HepG2 (cell line): ENCODE data around the gene ZBED3. TPM values are rescaled to one million over a fixed set of nuclear protein-coding genes. Genes with fewer than 3 reads are reported as not detected.
A peak's percentile ranks its signal among the peaks of the same experiment; 100 is the strongest.

Experiments used
- ATAC-seq: fragments of 200-7000 bp; cut with Tn5 transposase; 3 replicates; pipeline ENCODE4 v1.9.1; 2020; ENCODE audit warnings: mild to moderate bottlenecking, moderate library complexity
- BruUV-seq: library from RNA; stranded (reverse); fragments of 400-500 nt; replicated peaks from 2 replicates; lab custom pipeline; 2021; lab: Mats Ljungman, UMichigan
- CTCF ChIA-PET: fragments of 300-600 bp; formaldehyde crosslinking; extraction: SDS; loops from one replicate; lab custom pipeline; 2021; ENCODE audit warnings: low total read pairs, inconsistent platforms, low intra/inter-chr PET ratio; lab: Yijun Ruan, JAX
- POLR2A ChIA-PET: fragments of 350-600 bp; sonication (Branson Sonifier 250); formaldehyde crosslinking; loops from one replicate; lab custom pipeline; 2020; ENCODE audit warnings: antibody characterized with exemption, inconsistent platforms; lab: Yijun Ruan, JAX
- DNase-seq: peaks from one replicate; pipeline ENCODE4 v3.0.0-alpha.2; 2015; ENCODE audit warnings: low spot score
- FAIRE-seq: peaks from 3 replicates; lab custom pipeline; 2011; peaks lifted over from hg19 to GRCh38; lab: Jason Lieb, UNC
- H2AFZ ChIP-seq: one replicate; pipeline ENCODE4 v1.6.1; 2011; ENCODE audit warnings: low read length, inconsistent platforms
- H3K27ac ChIP-seq: fragments of 300-600 bp; 3 replicates; pipeline ENCODE4 v1.8.0; 2011; ENCODE audit warnings: mixed run types, mild to moderate bottlenecking, mixed read lengths, low read length, inconsistent platforms; ENCODE audit not compliant: insufficient read depth; ENCODE audit errors: extremely low read length
- H3K27me3 ChIP-seq, 2 experiments: fragments of 200-600 bp in 1 of 2; 2 replicates in 1 of 2; 3 replicates in 1 of 2; pipeline versions ENCODE4 v1.6.0 to v1.8.0; 2011; ENCODE audit warnings: low read length in 2 of 2, mild to moderate bottlenecking in 2 of 2, moderate library complexity in 2 of 2, inconsistent platforms in 1 of 2; ENCODE audit not compliant: insufficient read depth in 2 of 2, control insufficient read depth in 1 of 2
- H3K36me3 ChIP-seq, 2 experiments: fragments of 200-600 bp in 1 of 2; replicated peaks in 1 of 2; 2 replicates in 1 of 2; 3 replicates in 1 of 2; pipeline versions ENCODE4 v1.5.1 to v1.8.0; 2011; ENCODE audit warnings: low read length in 2 of 2, inconsistent platforms in 1 of 2; ENCODE audit not compliant: insufficient read depth in 2 of 2, control insufficient read depth in 1 of 2
- H3K4me1 ChIP-seq: 2 replicates; pipeline ENCODE4 v1.5.1; 2012; ENCODE audit warnings: low read length, inconsistent platforms; ENCODE audit not compliant: insufficient read depth
- H3K4me2 ChIP-seq: 2 replicates; pipeline ENCODE4 v1.6.0; 2011; ENCODE audit warnings: low read depth, low read length, inconsistent platforms
- H3K4me3 ChIP-seq, 3 experiments: fragments of 200-600 bp in 1 of 3; sonication (generic), shearing (Covaris generic) in 1 of 3; replicated peaks in 1 of 3; 2 replicates each; pipeline ENCODE4 v1.5.1; 2011 to 2016; ENCODE audit warnings: low read length in 3 of 3, inconsistent platforms in 2 of 3, low read depth in 2 of 3, mild to moderate bottlenecking in 2 of 3, control low read depth in 1 of 3, mixed read lengths in 1 of 3; ENCODE audit not compliant: insufficient read depth in 1 of 3
- H3K79me2 ChIP-seq: one replicate; pipeline ENCODE4 v1.6.1; 2011; ENCODE audit warnings: low read length, inconsistent platforms; ENCODE audit not compliant: insufficient read depth
- H3K9ac ChIP-seq: 2 replicates; pipeline ENCODE4 v1.6.0; 2011; ENCODE audit warnings: mild to moderate bottlenecking, low read depth, low read length, inconsistent platforms; ENCODE audit not compliant: insufficient read depth
- H3K9me3 ChIP-seq: 2 replicates; pipeline ENCODE4 v1.5.1; 2012; ENCODE audit warnings: mild to moderate bottlenecking, low read length
- H4K20me1 ChIP-seq: 2 replicates; pipeline ENCODE4 v1.6.0; 2011; ENCODE audit warnings: inconsistent platforms, mild to moderate bottlenecking, low read length, moderate library complexity; ENCODE audit not compliant: insufficient read depth
- ARNT2 ChIP-seq: sonication (generic); formaldehyde crosslinking; IDR thresholded peaks from 2 replicates; pipeline ENCODE4 v1.8.0; 2022; ENCODE audit warnings: mild to moderate bottlenecking, low read depth, missing genetic modification reagents, moderate library complexity
- IRF2 ChIP-seq: IDR thresholded peaks from 2 replicates; pipeline ENCODE4 v1.6.1; 2018; ENCODE audit warnings: missing genetic modification reagents, missing compliant biosample characterization
- NFE2L1 ChIP-seq: sonication (generic); formaldehyde crosslinking; IDR thresholded peaks from 2 replicates; pipeline ENCODE4 v1.4.0; 2020; ENCODE audit warnings: missing genetic modification reagents, mild to moderate bottlenecking, borderline replicate concordance
- NR2F2 ChIP-seq: IDR thresholded peaks from 2 replicates; pipeline ENCODE4 v1.6.1; 2012; ENCODE audit warnings: low read depth, inconsistent platforms, borderline replicate concordance
- PHF20 ChIP-seq: sonication (generic); formaldehyde crosslinking; IDR thresholded peaks from 2 replicates; pipeline ENCODE4 v1.5.0; 2020; ENCODE audit warnings: mild to moderate bottlenecking, missing genetic modification reagents
- ZNF503 ChIP-seq: sonication (generic); formaldehyde crosslinking; IDR thresholded peaks from 2 replicates; pipeline ENCODE4 v1.4.0; 2020; ENCODE audit warnings: missing genetic modification reagents
- ZNF546 ChIP-seq: sonication (generic); formaldehyde crosslinking; conservative IDR thresholded peaks from 2 replicates; pipeline ENCODE4 v1.8.1; 2023; ENCODE audit warnings: mild to moderate bottlenecking, missing genetic modification reagents
- WGBS: methylation state at CpG from one replicate; pipeline ENCODE4 v1.1.6; 2017; ENCODE audit warnings: low lambda C conversion rate; 5-methylcytosine and 5-hydroxymethylcytosine counted together
- in situ Hi-C: cut with HindIII; loops from 2 replicates; pipeline ENCODE4 v1.10.0; 2017; ENCODE audit warnings: low pct_unique_long_range_greater_than_20kb; ENCODE audit not compliant: extremely low pct_ligation_motif_present
- intact Hi-C: fragments of 100-400 bp; cut with micrococcal nuclease; formaldehyde crosslinking; loops from one replicate; pipeline ENCODE4 v1.10.0; 2022; ENCODE audit not compliant: unreplicated experiment
- polyA plus RNA-seq, 8 experiments: library from polyadenylated mRNA; depleted of rRNA in 3 of 8; stranded (reverse) in 7 of 8; unstranded in 1 of 8; fragments of >200 nt; fragmentation: Illumina TruSeq in 4 of 8; extraction: Trizol in 4 of 8; gene quantifications; 2 replicates each; pipeline versions ENCODE4 v1.2.1 to v1.2.3, GENCODE V29; 2011 to 2016; ENCODE audit warnings: low read depth in 4 of 8, missing spikeins in 1 of 8, mixed read lengths in 1 of 8; ENCODE audit not compliant: insufficient read depth in 1 of 8
- total RNA-seq, 5 experiments: library from RNA; depleted of rRNA; stranded (reverse); fragments of >200 nt; fragmentation: Illumina TruSeq; extraction: Trizol; gene quantifications; 2 replicates each; pipeline ENCODE4 v1.2.3, GENCODE V29; 2016; ENCODE audit warnings: low read depth in 1 of 5

ZBED3 gene
- total and polyA plus RNA-seq, 2 of the 13 experiments (the other 11 are each of a cell fraction or from before 2014, with no cell fraction given), result 2.3 to 8.1 TPM

GRCh38 chr5:77087484-77088261 lies 588 bp upstream of the ZBED3 start (continued):
- TF ChIP-seq ARNT2 (CRISPR knock-in tag) (no peak), ZNF503 (CRISPR knock-in tag) (no peak), NFE2L1 (no peak), ZNF546 (CRISPR knock-in tag) (no peak)
- TF ChIP-seq, all 625 proteins: peak for 16

GRCh38 chr5:77086368-77086688 lies 757 bp downstream of the ZBED3 start:
- H3K4me3 ChIP-seq, result peak overlapping the region; percentile 76 to 86 (median 82)
- H3K9me3 ChIP-seq, result no peaks in the 10 kb centered on the region
- intact Hi-C loops, result no loop called here
- H3K27me3 ChIP-seq, result no peaks in the 10 kb centered on the region; a peak in 1 of 5 replicates
- peaks cover 29% of the 10 kb centered on the region for H3K4me1 ChIP-seq
- H3K27ac ChIP-seq, result peak overlapping the region; percentile 91
- FAIRE-seq, result no peak
- ChIA-PET POLR2A (interaction anchor here (0.6 to 2.8 kb wide), 4 partner anchors 9 to 56 kb away, joined by 3 to 19 read pairs (median 5); partner anchors contain the start of gene AGGF1), CTCF (no interaction called here)
- H3K36me3 ChIP-seq, result peaks cover 3 to 4% of the 10 kb centered on the region in 2 experiments; a peak in 3 of 5 replicates
- H4K20me1 ChIP-seq, result no peaks in the 10 kb centered on the region
- ATAC-seq, result no peak
- under 1% methylated on average over 6 of the region's 6 CpGs for WGBS
- in situ Hi-C loops, result no loop called here
- BruUV-seq, result no TSS peak
- peak overlapping the region; percentile 10 for H2AFZ ChIP-seq
- peak overlapping the region; percentile 89 for H3K4me2 ChIP-seq
- peak overlapping the region; percentile 86 for H3K9ac ChIP-seq
- TF ChIP-seq NR2F2 (no peak), PHF20 (CRISPR knock-in tag) (peak; percentile 16; the same call in 1 of the 2 replicates), IRF2 (CRISPR knock-in tag) (0 out of 2 replicates have a peak, but pooled peaks have one; percentile 1)
- peaks cover 15% of the 10 kb centered on the region for H3K79me2 ChIP-seq
- no peak for DNase-seq
